Endothelial cell of umbilical vein (primary cell): Measurements from ENCODE around the gene ZNF629. TPM values are rescaled to one million over a fixed set of nuclear protein-coding genes. Genes with fewer than 3 reads are reported as not detected.

Experiments used
- BruUV-seq: library from RNA; stranded (reverse); fragments of 400-500 nt; replicated peaks from 2 replicates; lab custom pipeline; 2021; lab: Mats Ljungman, UMichigan
- CTCF ChIA-PET: fragments of 300-600, 350-600 bp; sonication (Branson Sonifier 250); formaldehyde crosslinking; loops from one replicate; lab custom pipeline; 2021; ENCODE audit warnings: antibody characterized with exemption, inconsistent platforms; lab: Charles Lee
- POLR2A ChIA-PET: fragments of 300-600, 350-600 bp; sonication (Branson Sonifier 250); formaldehyde crosslinking; loops from one replicate; lab custom pipeline; 2021; ENCODE audit warnings: antibody characterized with exemption, inconsistent platforms; lab: Charles Lee
- DNase-seq: peaks from one replicate; pipeline ENCODE4 v3.0.0-alpha.2; 2011; ENCODE audit warnings: low read depth, low spot score
- FAIRE-seq: peaks from 2 replicates; lab custom pipeline; 2011; peaks lifted over from hg19 to GRCh38; lab: Jason Lieb, UNC
- H2AFZ ChIP-seq: 2 replicates; pipeline ENCODE4 v1.6.0; 2012; ENCODE audit warnings: low read depth, low read length, control low read depth, inconsistent platforms
- H3K27ac ChIP-seq: 2 replicates; pipeline ENCODE4 v1.5.1; 2011; ENCODE audit warnings: low read depth, mild to moderate bottlenecking, control low read depth, low read length, moderate library complexity; ENCODE audit not compliant: insufficient read depth
- H3K27me3 ChIP-seq, 2 experiments: 2 replicates each; pipeline versions ENCODE4 v1.6.0 to v1.6.1; 2011; ENCODE audit warnings: low read length in 2 of 2, mixed read lengths in 1 of 2; ENCODE audit not compliant: control insufficient read depth in 2 of 2, insufficient read depth in 2 of 2
- H3K36me3 ChIP-seq, 2 experiments: 2 replicates in 1 of 2; 3 replicates in 1 of 2; pipeline ENCODE4 v1.5.1; 2011; ENCODE audit warnings: low read length in 2 of 2, mild to moderate bottlenecking in 1 of 2, moderate library complexity in 1 of 2; ENCODE audit not compliant: control insufficient read depth in 2 of 2, insufficient read depth in 2 of 2; ENCODE audit errors: extremely low read depth in 1 of 2
- H3K4me1 ChIP-seq: 3 replicates; pipeline ENCODE4 v1.5.1; 2011; ENCODE audit warnings: mild to moderate bottlenecking, low read length; ENCODE audit not compliant: control insufficient read depth, insufficient read depth; ENCODE audit errors: extremely low read depth
- H3K4me2 ChIP-seq: 2 replicates; pipeline ENCODE4 v1.6.1; 2011; ENCODE audit warnings: low read length, control low read depth, mixed read lengths; ENCODE audit not compliant: insufficient read depth
- H3K4me3 ChIP-seq, 3 experiments: fragments of 200-600 bp in 1 of 3; sonication (generic), shearing (Covaris generic) in 1 of 3; replicated peaks in 1 of 3; 2 replicates each; pipeline ENCODE4 v1.5.1; 2011 to 2016; ENCODE audit warnings: control low read depth in 3 of 3, low read length in 3 of 3, mild to moderate bottlenecking in 2 of 3, inconsistent platforms in 1 of 3, low read depth in 1 of 3, moderate library complexity in 1 of 3; ENCODE audit not compliant: insufficient read depth in 1 of 3
- H3K79me2 ChIP-seq: 2 replicates; pipeline ENCODE4 v1.6.0; 2012; ENCODE audit warnings: low read length, inconsistent platforms; ENCODE audit not compliant: control insufficient read depth, insufficient read depth
- H3K9ac ChIP-seq: replicated peaks from 2 replicates; pipeline ENCODE3; 2011; ENCODE audit warnings: low read length, control low read depth; ENCODE audit not compliant: insufficient read depth; ENCODE audit errors: extremely low read depth
- H3K9me1 ChIP-seq: replicated peaks from 3 replicates; pipeline ENCODE4 v1.6.0; 2011; ENCODE audit warnings: mild to moderate bottlenecking, low read length; ENCODE audit not compliant: control insufficient read depth, insufficient read depth; ENCODE audit errors: extremely low read depth
- H3K9me3 ChIP-seq: replicated peaks from 2 replicates; pipeline ENCODE4 v1.5.1; 2012; ENCODE audit warnings: low read length, inconsistent platforms; ENCODE audit not compliant: control insufficient read depth, insufficient read depth
- H4K20me1 ChIP-seq: replicated peaks from 2 replicates; pipeline ENCODE3; 2011; ENCODE audit warnings: mild to moderate bottlenecking, low read length; ENCODE audit not compliant: control insufficient read depth, insufficient read depth; ENCODE audit errors: extremely low read depth
- CTCF ChIP-seq, 2 donors: IDR thresholded peaks; 1 replicate in 1 of 2; 2 replicates in 1 of 2; pipeline ENCODE4 v1.5.1; 2011; ENCODE audit warnings: low read length in 2 of 2, mild to moderate bottlenecking in 2 of 2, moderate library complexity in 2 of 2, control low read depth in 1 of 2, inconsistent platforms in 1 of 2, low read depth in 1 of 2; ENCODE audit not compliant: insufficient read depth in 1 of 2; ENCODE audit errors: extremely low read depth in 1 of 2
- EZH2 ChIP-seq: IDR thresholded peaks from 2 replicates; pipeline ENCODE4 v1.6.1; 2012; ENCODE audit warnings: borderline replicate concordance, low read depth, mild to moderate bottlenecking, moderate library complexity, low read length, inconsistent platforms; ENCODE audit not compliant: severe bottlenecking
- FOS ChIP-seq: IDR thresholded peaks from 2 replicates; pipeline ENCODE4 v1.6.1; 2011; ENCODE audit warnings: mild to moderate bottlenecking, low read length, moderate library complexity, borderline replicate concordance; ENCODE audit not compliant: insufficient read depth
- GATA2 ChIP-seq: IDR thresholded peaks from 2 replicates; pipeline ENCODE4 v1.7.0; 2011; ENCODE audit warnings: low read depth, mild to moderate bottlenecking, moderate library complexity, mixed read lengths, low read length; ENCODE audit not compliant: insufficient read length, insufficient read depth
- JUN ChIP-seq: IDR thresholded peaks from 2 replicates; pipeline ENCODE4 v1.6.1; 2011; ENCODE audit warnings: borderline replicate concordance, low read depth; ENCODE audit not compliant: insufficient read length, insufficient read depth
- MAX ChIP-seq: IDR thresholded peaks from 2 replicates; pipeline ENCODE4 v1.6.1; 2011; ENCODE audit not compliant: insufficient read depth, insufficient read length
- MYC ChIP-seq: IDR thresholded peaks from one replicate; pipeline ENCODE4 v1.6.1; 2011; ENCODE audit warnings: mild to moderate bottlenecking, low read depth, low read length
- POLR2A ChIP-seq: IDR thresholded peaks from 2 replicates; pipeline ENCODE4 v1.6.1; 2012; ENCODE audit warnings: low read depth, mild to moderate bottlenecking, control low read depth, low read length
- POLR2AphosphoS5 ChIP-seq: IDR thresholded peaks from 2 replicates; pipeline ENCODE4 v1.6.1; 2012; ENCODE audit warnings: low read depth, mild to moderate bottlenecking, control low read depth, low read length, moderate library complexity; ENCODE audit not compliant: insufficient read depth
- dilution Hi-C: fragments of 300-500 bp; cut with MboI; formaldehyde crosslinking; loops from one replicate; pipeline ENCODE4 v1.15.0; 2019; ENCODE audit warnings: low sequenced_read_pairs; ENCODE audit not compliant: extremely low pct_ligation_motif_present
- intact Hi-C: fragments of 100-400 bp; cut with micrococcal nuclease; formaldehyde crosslinking; loops from one replicate; pipeline ENCODE4 v1.10.0; 2022
- polyA plus RNA-seq, 4 experiments: library from polyadenylated mRNA; depleted of rRNA in 3 of 4; stranded (reverse) in 3 of 4; unstranded in 1 of 4; fragments of >200 nt; gene quantifications; 2 replicates each; pipeline versions ENCODE4 v1.2.1 to v1.2.3, GENCODE V29; 2011 to 2012; ENCODE audit warnings: missing spikeins in 1 of 4
- total RNA-seq: library from RNA; stranded (reverse); gene quantifications from 2 replicates; pipeline ENCODE4 v1.2.3, GENCODE V29; 2021

Gene ZNF629
- total and polyA plus RNA-seq, 2 donors (not counting 3 experiments of a cell fraction or from before 2014, with no cell fraction given) = 5.2 to 11.2 TPM

GRCh38 chr16:30829130-30830071 is 42.4 kb upstream of the ZNF629 start:
- FAIRE-seq (no peak), DNase-seq (no peak)
- Histone ChIP-seq H3K79me2 (no peaks in the 10 kb centered on the region), H4K20me1 (no peaks in the 10 kb centered on the region), H3K9ac (no peak overlapping the region), H3K9me1 (no peaks in the 10 kb centered on the region), H3K27ac (no peak overlapping the region), H3K36me3 (no peaks in the 10 kb centered on the region), H2AFZ (no peak overlapping the region), H3K4me2 (no peak overlapping the region), H3K27me3 (peaks cover 0 to 4% of the 10 kb centered on the region in 2 experiments), H3K4me3 (no peak overlapping the region), H3K4me1 (no peaks in the 10 kb centered on the region), H3K9me3 (no peaks in the 10 kb centered on the region)
- ChIA-PET CTCF (interaction anchor here (1.0 to 3.7 kb wide), 3 partner anchors 10 to 15 kb away, joined by 3 to 18 read pairs (median 5); no protein-coding TSS in a partner anchor), POLR2A (interaction anchor here (0.7 kb wide), 1 partner anchor 151 kb away, joined by 10 read pairs; no protein-coding TSS in a partner anchor)
- no TSS peak for BruUV-seq
- intact Hi-C loops (no loop called here), dilution Hi-C loops (no loop called here)
- TF ChIP-seq CTCF (IDR thresholded peaks at IDR 0.05; ENCODE audit: extremely low read depth in 1 of 2, insufficient read depth in 1 of 2, low read depth in 1 of 2, low read length in 2 of 2) = no peak

DNA sequence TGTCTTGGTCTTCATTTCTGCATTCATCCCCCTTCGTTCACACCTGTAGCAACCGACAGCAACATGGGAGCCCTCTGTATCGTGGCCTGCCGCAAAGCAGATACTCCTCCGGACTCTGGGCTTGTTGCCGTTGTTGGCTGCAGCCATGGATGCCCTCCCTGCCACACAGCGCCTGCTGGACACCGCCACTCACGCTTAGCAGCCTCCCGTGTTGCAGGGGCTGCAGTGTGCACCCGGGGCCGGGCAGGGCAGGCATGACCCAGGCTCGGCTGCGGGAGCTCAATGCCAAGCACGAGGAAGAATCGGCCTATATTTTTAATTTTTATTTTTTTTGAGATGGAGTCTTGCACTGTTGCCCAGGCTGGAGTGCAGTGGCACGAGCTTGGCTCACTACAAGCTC is 34.9 kb upstream of the ZNF629 start:
- POLR2A ChIA-PET = no interaction called here
- H3K27me3 ChIP-seq = no peaks in the 10 kb centered on the region
- dilution Hi-C loops (no loop called here), intact Hi-C loops (no loop called here)
- H3K79me2 ChIP-seq = no peaks in the 10 kb centered on the region
- H3K4me1 ChIP-seq = no peaks in the 10 kb centered on the region
- H3K4me2 ChIP-seq = no peak overlapping the region
- no peak for FAIRE-seq
- DNase-seq = no peak
- H4K20me1 ChIP-seq = no peaks in the 10 kb centered on the region
- CTCF ChIA-PET = no interaction called here
- no peak overlapping the region for H2AFZ ChIP-seq
- H3K9ac ChIP-seq = no peak overlapping the region
- no peak for TF ChIP-seq JUN
- no peak for TF ChIP-seq GATA2
- no peak for TF ChIP-seq POLR2AphosphoS5
- TF ChIP-seq MYC = no peak
- TF ChIP-seq EZH2 = no peak
- TF ChIP-seq POLR2A = no peak
- TF ChIP-seq CTCF (IDR thresholded peaks at IDR 0.05; ENCODE audit: extremely low read depth in 1 of 2, insufficient read depth in 1 of 2, low read depth in 1 of 2, low read length in 2 of 2) = no peak
- TF ChIP-seq MAX = no peak
- no peak for TF ChIP-seq FOS
- BruUV-seq = no TSS peak
- no peak overlapping the region for H3K27ac ChIP-seq
- no peaks in the 10 kb centered on the region for H3K9me1 ChIP-seq
- H3K4me3 ChIP-seq = no peak overlapping the region
- no peaks in the 10 kb centered on the region for H3K36me3 ChIP-seq
- no peaks in the 10 kb centered on the region for H3K9me3 ChIP-seq
